HL-60 (cell line): ENCODE data around the gene BET1.

Experiments used
- GABPA ChIP-seq: IDR thresholded peaks from 2 replicates; pipeline ENCODE4 v1.6.1; 2012; ENCODE audit warnings: low read depth
- POLR2AphosphoS5 ChIP-seq: IDR thresholded peaks from 2 replicates; pipeline ENCODE4 v1.6.1; 2012; ENCODE audit warnings: low read depth
- SPI1 ChIP-seq: IDR thresholded peaks from 2 replicates; pipeline ENCODE4 v1.6.1; 2012; ENCODE audit warnings: low read depth, mild to moderate bottlenecking, borderline replicate concordance
- TF ChIP-seq, protein P1 (sequence below): IDR thresholded peaks from one replicate; pipeline ENCODE4 v1.5.1; 2011; ENCODE audit warnings: low read length, control low read depth, inconsistent platforms; ENCODE audit not compliant: insufficient read depth

DNA sequence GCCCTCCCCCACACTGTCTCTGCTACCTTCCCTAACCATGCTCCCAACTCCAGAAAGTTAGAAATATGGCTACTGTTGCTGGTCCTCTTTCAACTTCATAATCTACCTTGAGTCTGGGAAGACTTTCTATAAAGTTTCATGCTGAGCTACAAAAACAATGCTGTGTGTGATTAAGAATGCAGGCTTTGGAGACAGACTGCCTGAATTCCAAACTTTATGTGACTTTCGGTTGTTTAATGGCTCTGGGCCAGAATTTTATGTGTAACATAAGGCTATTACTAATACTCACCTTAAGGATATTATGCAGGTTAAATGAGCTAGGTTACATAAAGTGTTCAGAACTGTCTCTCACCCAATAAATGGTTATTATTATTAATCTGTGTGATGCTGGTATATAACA is 19.1 kb downstream of the BET1 start:
- TF ChIP-seq, protein P1, sequence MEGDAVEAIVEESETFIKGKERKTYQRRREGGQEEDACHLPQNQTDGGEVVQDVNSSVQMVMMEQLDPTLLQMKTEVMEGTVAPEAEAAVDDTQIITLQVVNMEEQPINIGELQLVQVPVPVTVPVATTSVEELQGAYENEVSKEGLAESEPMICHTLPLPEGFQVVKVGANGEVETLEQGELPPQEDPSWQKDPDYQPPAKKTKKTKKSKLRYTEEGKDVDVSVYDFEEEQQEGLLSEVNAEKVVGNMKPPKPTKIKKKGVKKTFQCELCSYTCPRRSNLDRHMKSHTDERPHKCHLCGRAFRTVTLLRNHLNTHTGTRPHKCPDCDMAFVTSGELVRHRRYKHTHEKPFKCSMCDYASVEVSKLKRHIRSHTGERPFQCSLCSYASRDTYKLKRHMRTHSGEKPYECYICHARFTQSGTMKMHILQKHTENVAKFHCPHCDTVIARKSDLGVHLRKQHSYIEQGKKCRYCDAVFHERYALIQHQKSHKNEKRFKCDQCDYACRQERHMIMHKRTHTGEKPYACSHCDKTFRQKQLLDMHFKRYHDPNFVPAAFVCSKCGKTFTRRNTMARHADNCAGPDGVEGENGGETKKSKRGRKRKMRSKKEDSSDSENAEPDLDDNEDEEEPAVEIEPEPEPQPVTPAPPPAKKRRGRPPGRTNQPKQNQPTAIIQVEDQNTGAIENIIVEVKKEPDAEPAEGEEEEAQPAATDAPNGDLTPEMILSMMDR: no peak
- no peak for TF ChIP-seq POLR2AphosphoS5
- TF ChIP-seq GABPA: no peak
- TF ChIP-seq SPI1: no peak
